ENCODE measurements around the gene RAB35. TPM values are rescaled to one million over a fixed set of nuclear protein-coding genes. Genes with fewer than 3 reads are reported as not detected.

RAB35 gene
- total RNA-seq, 2 donors from 2014 or later: 4.0 to 7.0 TPM

- DNase-seq (no peak), ATAC-seq (no peak)
- TF ChIP-seq CTCF (IDR thresholded peaks at IDR 0.05) (no peak), POLR2A (IDR thresholded peaks at IDR 0.05) (no peak)
- Histone ChIP-seq H3K27me3 (no peaks in the 10 kb centered on the region), H3K9me3 (no peaks in the 10 kb centered on the region), H3K4me1 (peaks cover 35% of the 10 kb centered on the region), H3K36me3 (replicated peaks in 1 of 2; ENCODE audit: insufficient read depth in 1 of 2, low read depth in 2 of 2) (no peaks in the 10 kb centered on the region), H3K27ac (peak overlapping the region; percentile 73 to 94 (median 86)), H3K4me3 (peak overlapping the region in 1 of 2 donors; percentile 62)
- WGBS, 2 donors: 16 to 28% methylated on average over 7 of the region's 7 CpGs
- intact Hi-C loops (cut with DNase I): no loop called here
Observed at GRCh38 chr12:120117961-120118320, 1.4 kb upstream of the RAB35 start.

GRCh38 chr12:120116792-120117651 is 469 bp upstream of the RAB35 start:
- WGBS, 2 donors: 0 to 1% methylated on average over 31 to 57 of the region's 91 CpGs
- DNase-seq (peak; percentile 93 to 96 (median 96)), ATAC-seq (peak; percentile 96)
- peak overlapping the region; percentile 47 to 62 for H3K4me3 ChIP-seq
- intact Hi-C loops (cut with DNase I): no loop called here
- peaks cover 35% of the 10 kb centered on the region for H3K4me1 ChIP-seq
- peak; percentile 59 to 77 (median 67) for TF ChIP-seq POLR2A (IDR thresholded peaks at IDR 0.05)
- TF ChIP-seq CTCF (IDR thresholded peaks at IDR 0.05): no peak
- no peaks in the 10 kb centered on the region for H3K9me3 ChIP-seq
- peak overlapping the region; percentile 73 to 94 (median 86) for H3K27ac ChIP-seq
- H3K27me3 ChIP-seq: no peaks in the 10 kb centered on the region
- H3K36me3 ChIP-seq (replicated peaks in 1 of 2; ENCODE audit: insufficient read depth in 1 of 2, low read depth in 2 of 2): no peaks in the 10 kb centered on the region

- ATAC-seq: no peak
- Histone ChIP-seq H3K27ac (peak overlapping the region; percentile 73 to 94 (median 86)), H3K4me1 (peaks cover 35% of the 10 kb centered on the region), H3K27me3 (no peaks in the 10 kb centered on the region), H3K36me3 (replicated peaks in 1 of 2; ENCODE audit: insufficient read depth in 1 of 2, low read depth in 2 of 2) (no peaks in the 10 kb centered on the region), H3K9me3 (no peaks in the 10 kb centered on the region), H3K4me3 (peak overlapping the region; percentile 34 to 56)
- peak; percentile 43 to 54 (median 48) for DNase-seq
- WGBS, 2 donors: 16 to 43% methylated on average over 15 to 31 of the region's 31 CpGs
- TF ChIP-seq POLR2A (IDR thresholded peaks at IDR 0.05) (no peak), CTCF (IDR thresholded peaks at IDR 0.05) (no peak)
- intact Hi-C loops (cut with DNase I): no loop called here
Observed at GRCh38 chr12:120115692-120116440, 687 bp downstream of the RAB35 start.

GRCh38 chr12:120115066-120115465 is 1.5 kb downstream of the RAB35 start:
- intact Hi-C loops (cut with DNase I): no loop called here
- no peaks in the 10 kb centered on the region for H3K27me3 ChIP-seq
- H3K4me1 ChIP-seq: peaks cover 35% of the 10 kb centered on the region
- 79 to 87% methylated on average over 3 of the region's 3 CpGs for WGBS, 2 donors
- no peaks in the 10 kb centered on the region for H3K9me3 ChIP-seq
- TF ChIP-seq CTCF (IDR thresholded peaks at IDR 0.05) (no peak), POLR2A (IDR thresholded peaks at IDR 0.05) (no peak)
- H3K4me3 ChIP-seq: no peak overlapping the region
- no peaks in the 10 kb centered on the region for H3K36me3 ChIP-seq (replicated peaks in 1 of 2; ENCODE audit: insufficient read depth in 1 of 2, low read depth in 2 of 2)
- H3K27ac ChIP-seq: no peak overlapping the region
- DNase-seq (no peak), ATAC-seq (no peak)
